ENCODE data around the gene CHRND. TPM values are rescaled to one million over a fixed set of nuclear protein-coding genes. Genes with fewer than 3 reads are reported as not detected.

CHRND gene
- total and polyA plus RNA-seq, 2 experiments from 2014 or later, result not detected

GRCh38 chr2:232502511-232502910, 23.4 kb upstream of the CHRND start:
- no peak overlapping the region for H3K27ac ChIP-seq
- no peaks in the 10 kb centered on the region for H3K9me2 ChIP-seq (replicated peaks; ENCODE audit: insufficient read depth)
- no peak overlapping the region for H3K4me3 ChIP-seq
- peak overlapping the region; percentile 97 for H3K4me2 ChIP-seq
- peaks cover 55% of the 10 kb centered on the region for H3K27me3 ChIP-seq
- peaks cover 18% of the 10 kb centered on the region for H3K4me1 ChIP-seq (ENCODE audit: insufficient read depth)
- 21% methylated on average over 20 of the region's 21 CpGs for WGBS (ENCODE audit: low lambda C conversion rate, missing lambda C conversion rate)
- DNase-seq (ENCODE audit: low spot score), result no peak
- H3K79me2 ChIP-seq, result no peaks in the 10 kb centered on the region
- H4K20me1 ChIP-seq (ENCODE audit: insufficient read depth, poor library complexity, severe bottlenecking), result no peaks in the 10 kb centered on the region
- no peaks in the 10 kb centered on the region for H3K36me3 ChIP-seq (replicated peaks; ENCODE audit: insufficient read depth, low read depth)
- no peak for TF ChIP-seq CTCF (IDR thresholded peaks at IDR 0.05; ENCODE audit: poor library complexity)
- no peak for TF ChIP-seq EZH2phosphoT487 (IDR thresholded peaks at IDR 0.05; ENCODE audit: low read depth, severe bottlenecking, unreplicated experiment)
- TF ChIP-seq EZH2 (IDR thresholded peaks at IDR 0.05; ENCODE audit: borderline replicate concordance), result no peak
- no peaks in the 10 kb centered on the region for H3K9me3 ChIP-seq (ENCODE audit: low read depth)
- H2AFZ ChIP-seq, result no peak overlapping the region

- 2% methylated on average over 15 of the region's 75 CpGs for WGBS (ENCODE audit: low lambda C conversion rate, missing lambda C conversion rate)
- peaks cover 18% of the 10 kb centered on the region for H3K4me1 ChIP-seq (ENCODE audit: insufficient read depth)
- H3K27ac ChIP-seq, result no peak overlapping the region
- no peak for TF ChIP-seq CTCF (IDR thresholded peaks at IDR 0.05; ENCODE audit: poor library complexity)
- peak; percentile 31 for TF ChIP-seq EZH2 (IDR thresholded peaks at IDR 0.05; ENCODE audit: borderline replicate concordance)
- no peak for TF ChIP-seq EZH2phosphoT487 (IDR thresholded peaks at IDR 0.05; ENCODE audit: low read depth, severe bottlenecking, unreplicated experiment)
- no peaks in the 10 kb centered on the region for H4K20me1 ChIP-seq (ENCODE audit: insufficient read depth, poor library complexity, severe bottlenecking)
- DNase-seq (ENCODE audit: low spot score), result peak; percentile 79
- H3K79me2 ChIP-seq, result no peaks in the 10 kb centered on the region
- peak overlapping the region; percentile 60 for H2AFZ ChIP-seq
- H3K9me3 ChIP-seq (ENCODE audit: low read depth), result no peaks in the 10 kb centered on the region
- no peaks in the 10 kb centered on the region for H3K9me2 ChIP-seq (replicated peaks; ENCODE audit: insufficient read depth)
- H3K4me3 ChIP-seq, result peak overlapping the region; percentile 42
- H3K4me2 ChIP-seq, result peak overlapping the region; percentile 97
- H3K27me3 ChIP-seq, result peaks cover 55% of the 10 kb centered on the region
- H3K36me3 ChIP-seq (replicated peaks; ENCODE audit: insufficient read depth, low read depth), result no peaks in the 10 kb centered on the region
Measured at GRCh38 chr2:232502911-232503808, 22.8 kb upstream of the CHRND start.

GRCh38 chr2:232503809-232504323, 22.1 kb upstream of the CHRND start:
- peak overlapping the region; percentile 97 for H3K4me2 ChIP-seq
- TF ChIP-seq EZH2 (IDR thresholded peaks at IDR 0.05; ENCODE audit: borderline replicate concordance), result peak; percentile 27
- TF ChIP-seq CTCF (IDR thresholded peaks at IDR 0.05; ENCODE audit: poor library complexity), result no peak
- TF ChIP-seq EZH2phosphoT487 (IDR thresholded peaks at IDR 0.05; ENCODE audit: low read depth, severe bottlenecking, unreplicated experiment), result no peak
- 38% methylated on average over 12 of the region's 16 CpGs for WGBS (ENCODE audit: low lambda C conversion rate, missing lambda C conversion rate)

More at GRCh38 chr2:232503809-232504323, 22.1 kb upstream of the CHRND start:
- Histone ChIP-seq H2AFZ (peak overlapping the region; percentile 60), H3K4me3 (no peak overlapping the region), H3K36me3 (replicated peaks; ENCODE audit: insufficient read depth, low read depth) (no peaks in the 10 kb centered on the region), H3K79me2 (no peaks in the 10 kb centered on the region), H3K9me3 (ENCODE audit: low read depth) (no peaks in the 10 kb centered on the region), H3K27ac (no peak overlapping the region), H4K20me1 (ENCODE audit: insufficient read depth, poor library complexity, severe bottlenecking) (no peaks in the 10 kb centered on the region), H3K4me1 (ENCODE audit: insufficient read depth) (peaks cover 18% of the 10 kb centered on the region), H3K9me2 (replicated peaks; ENCODE audit: insufficient read depth) (no peaks in the 10 kb centered on the region), H3K27me3 (peaks cover 55% of the 10 kb centered on the region)
- DNase-seq (ENCODE audit: low spot score), result no peak
